Measurements from ENCODE around the gene RASA4B. TPM values are rescaled to one million over a fixed set of nuclear protein-coding genes. Genes with fewer than 3 reads are reported as not detected.
"Not testable (repeated sequence)": the region's sequence is repeated elsewhere in the genome, so short reads cannot be mapped to it uniquely, and the experiment has no call there.

The RASA4B gene
- total and polyA plus RNA-seq, 2 of the 4 experiments (the other 2 are of a cell fraction) = 1.8 to 7.7 TPM

GRCh38 chr7:102542771-102543170, 25.2 kb upstream of the RASA4B start:
- H3K23ac ChIP-seq (ENCODE audit: low read depth, low read length); H3K4ac ChIP-seq (ENCODE audit: low read depth, low read length); POLR2A ChIA-PET (ENCODE audit: unreplicated experiment); H2BK120ac ChIP-seq (ENCODE audit: low read depth, low read length); H4K5ac ChIP-seq (ENCODE audit: low read depth, low read length); H3K79me1 ChIP-seq (ENCODE audit: low read depth in 1 of 2, low read length in 2 of 2); H3K4me2 ChIP-seq (ENCODE audit: low read depth, low read length); H2BK15ac ChIP-seq (ENCODE audit: low read depth, low read length); H2AFZ ChIP-seq (replicated peaks; ENCODE audit: low read length, poor library complexity); H3K27ac ChIP-seq (ENCODE audit: insufficient read depth, low read length); H3K4me1 ChIP-seq (ENCODE audit: control insufficient read depth, insufficient read depth, low read length); H3K9me3 ChIP-seq (ENCODE audit: control insufficient read depth, insufficient read depth, low read length); H2BK5ac ChIP-seq (ENCODE audit: low read depth, low read length, poor library complexity, severe bottlenecking); CTCF ChIA-PET; H3K27me3 ChIP-seq (ENCODE audit: control insufficient read depth, insufficient read depth, low read length); BruUV-seq (replicated peaks); H2BK20ac ChIP-seq (ENCODE audit: low read depth, low read length); H3K56ac ChIP-seq (ENCODE audit: extremely low read depth, insufficient read depth, low read length); H3K4me3 ChIP-seq (ENCODE audit: insufficient read depth, low read depth, low read length); H3K14ac ChIP-seq (replicated peaks; ENCODE audit: low read depth, low read length); H4K8ac ChIP-seq (ENCODE audit: low read depth in 2 of 2, low read length in 2 of 2); in situ Hi-C loops (cut with MboI; ENCODE audit: low sequenced_read_pairs); H3K36me3 ChIP-seq (ENCODE audit: control insufficient read depth, insufficient read depth, low read length); ATAC-seq (ENCODE audit: low read depth); H2AK9ac ChIP-seq (replicated peaks; ENCODE audit: low read depth, low read length, poor library complexity); dilution Hi-C loops (cut with HindIII; ENCODE audit: low sequenced_read_pairs, unreplicated experiment); DNase-seq; H3K18ac ChIP-seq (ENCODE audit: low read depth, low read length); H3K9me1 ChIP-seq (ENCODE audit: insufficient read depth, low read length); intact Hi-C loops (cut with micrococcal nuclease); H4K91ac ChIP-seq (ENCODE audit: insufficient read depth, low read depth, low read length); H3K9ac ChIP-seq (ENCODE audit: low read depth, low read length); H2AK5ac ChIP-seq (ENCODE audit: low read depth, low read length); H4K20me1 ChIP-seq (ENCODE audit: insufficient read depth, low read length): not testable (repeated sequence)
- WGBS, 2 experiments (ENCODE audit: extremely low coverage in 2 of 2, insufficient read length in 1 of 2) = no CpG with 5 or more reads among the region's 11 CpGs

DNA sequence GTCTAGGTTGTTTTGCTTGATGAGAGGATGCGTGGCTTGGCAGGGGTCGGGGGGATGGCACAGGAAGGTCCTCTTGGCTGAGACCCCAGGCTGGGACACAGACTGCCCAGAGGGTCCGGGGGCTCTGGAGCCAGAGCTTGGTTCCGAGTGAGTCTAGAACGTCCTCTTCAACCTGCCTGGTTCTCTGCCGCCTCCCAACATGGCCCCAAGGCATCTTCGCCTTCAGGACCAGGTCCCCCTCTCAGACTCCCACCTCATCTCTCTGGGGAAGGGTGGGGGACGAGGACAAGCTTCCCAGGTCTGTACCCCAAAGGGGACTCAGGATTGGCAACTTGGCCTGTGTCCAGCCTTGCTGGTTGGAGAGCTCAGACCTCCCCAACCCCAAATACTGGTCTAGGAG, 24.5 kb upstream of the RASA4B start:
- POLR2A ChIA-PET (ENCODE audit: unreplicated experiment); H3K79me1 ChIP-seq (ENCODE audit: low read depth in 1 of 2, low read length in 2 of 2); CTCF ChIA-PET; DNase-seq; H3K14ac ChIP-seq (replicated peaks; ENCODE audit: low read depth, low read length); H3K27ac ChIP-seq (ENCODE audit: insufficient read depth, low read length); H3K56ac ChIP-seq (ENCODE audit: extremely low read depth, insufficient read depth, low read length); H3K36me3 ChIP-seq (ENCODE audit: control insufficient read depth, insufficient read depth, low read length); H3K4me1 ChIP-seq (ENCODE audit: control insufficient read depth, insufficient read depth, low read length); in situ Hi-C loops (cut with MboI; ENCODE audit: low sequenced_read_pairs); H4K5ac ChIP-seq (ENCODE audit: low read depth, low read length); H2BK20ac ChIP-seq (ENCODE audit: low read depth, low read length); H4K20me1 ChIP-seq (ENCODE audit: insufficient read depth, low read length); H2AK5ac ChIP-seq (ENCODE audit: low read depth, low read length); H3K4me2 ChIP-seq (ENCODE audit: low read depth, low read length); H3K4ac ChIP-seq (ENCODE audit: low read depth, low read length); H3K23ac ChIP-seq (ENCODE audit: low read depth, low read length); dilution Hi-C loops (cut with HindIII; ENCODE audit: low sequenced_read_pairs, unreplicated experiment); H3K4me3 ChIP-seq (ENCODE audit: insufficient read depth, low read depth, low read length); BruUV-seq (replicated peaks); H2AFZ ChIP-seq (replicated peaks; ENCODE audit: low read length, poor library complexity); H4K8ac ChIP-seq (ENCODE audit: low read depth in 2 of 2, low read length in 2 of 2); H3K9ac ChIP-seq (ENCODE audit: low read depth, low read length); H2BK15ac ChIP-seq (ENCODE audit: low read depth, low read length); H3K9me3 ChIP-seq (ENCODE audit: control insufficient read depth, insufficient read depth, low read length); H4K91ac ChIP-seq (ENCODE audit: insufficient read depth, low read depth, low read length); H3K18ac ChIP-seq (ENCODE audit: low read depth, low read length); H2BK120ac ChIP-seq (ENCODE audit: low read depth, low read length); H3K9me1 ChIP-seq (ENCODE audit: insufficient read depth, low read length); H2BK5ac ChIP-seq (ENCODE audit: low read depth, low read length, poor library complexity, severe bottlenecking); intact Hi-C loops (cut with micrococcal nuclease); H2AK9ac ChIP-seq (replicated peaks; ENCODE audit: low read depth, low read length, poor library complexity); H3K27me3 ChIP-seq (ENCODE audit: control insufficient read depth, insufficient read depth, low read length); ATAC-seq (ENCODE audit: low read depth): not testable (repeated sequence)
- no CpG with 5 or more reads among the region's 8 CpGs for WGBS, 2 experiments (ENCODE audit: extremely low coverage in 2 of 2, insufficient read length in 1 of 2)
